GM21717 (cell line): ENCODE results near the gene SEMA6B.
"Not testable (repeated sequence)": the region's sequence is repeated elsewhere in the genome, so short reads cannot be mapped to it uniquely, and the experiment has no call there.

Experiments
- ATAC-seq: cut with Tn5 transposase; IDR thresholded peaks from one replicate; pipeline ENCODE4 v1.9.1; 2021; ENCODE audit warnings: mild to moderate bottlenecking, moderate library complexity; ENCODE audit not compliant: unreplicated experiment

SEMA6B gene

DNA sequence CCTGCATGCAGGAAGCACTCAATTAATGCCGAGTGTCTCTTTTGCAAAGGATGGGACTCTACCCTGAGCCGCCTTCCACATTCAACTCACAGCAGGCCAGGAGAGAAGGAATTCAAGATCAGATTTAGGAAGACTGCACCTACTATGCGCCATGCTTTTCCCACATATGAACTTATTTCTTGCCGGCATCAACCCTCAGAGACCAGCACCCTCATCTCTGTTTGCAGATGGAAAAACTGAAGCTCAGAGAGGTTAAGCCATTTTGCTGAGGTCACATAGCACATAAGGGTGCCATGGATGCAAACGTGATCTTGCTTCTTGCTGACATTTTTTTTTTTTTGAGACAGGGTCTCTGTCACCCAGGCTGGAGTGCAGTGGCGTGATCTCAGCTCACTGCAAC is 14.2 kb upstream of the SEMA6B start:
- no peak for ATAC-seq

DNA sequence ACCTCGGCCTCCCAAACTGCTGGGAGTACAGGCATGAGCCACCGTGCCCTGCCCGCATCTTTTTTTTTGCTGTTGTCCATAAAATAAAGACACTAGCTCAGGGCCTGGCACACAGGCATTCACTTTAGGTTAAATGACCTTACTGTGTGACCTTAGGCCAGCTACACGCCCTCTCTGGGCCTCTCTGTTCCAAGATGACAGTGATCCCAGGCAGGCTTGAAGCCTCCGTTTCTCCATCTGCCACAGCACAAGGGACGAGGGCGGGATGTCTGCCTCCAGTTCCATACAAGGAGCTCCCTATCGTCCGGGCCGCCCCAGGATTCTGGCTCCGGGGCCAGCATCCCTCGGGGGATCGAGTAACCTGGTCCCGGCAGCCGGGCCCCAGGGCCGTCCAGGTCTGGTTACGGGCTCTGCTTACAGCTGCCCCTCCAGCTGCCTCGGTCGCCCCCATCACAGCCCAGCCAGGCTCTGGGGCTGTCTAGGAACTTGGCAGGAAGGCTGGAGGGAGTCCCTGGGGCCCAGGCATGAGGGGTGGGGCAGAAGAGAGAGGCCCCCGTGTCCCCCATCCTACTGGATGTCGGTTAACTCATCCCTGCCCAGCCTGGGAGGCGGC is 11.9 kb upstream of the SEMA6B start:
- no peak for ATAC-seq

DNA sequence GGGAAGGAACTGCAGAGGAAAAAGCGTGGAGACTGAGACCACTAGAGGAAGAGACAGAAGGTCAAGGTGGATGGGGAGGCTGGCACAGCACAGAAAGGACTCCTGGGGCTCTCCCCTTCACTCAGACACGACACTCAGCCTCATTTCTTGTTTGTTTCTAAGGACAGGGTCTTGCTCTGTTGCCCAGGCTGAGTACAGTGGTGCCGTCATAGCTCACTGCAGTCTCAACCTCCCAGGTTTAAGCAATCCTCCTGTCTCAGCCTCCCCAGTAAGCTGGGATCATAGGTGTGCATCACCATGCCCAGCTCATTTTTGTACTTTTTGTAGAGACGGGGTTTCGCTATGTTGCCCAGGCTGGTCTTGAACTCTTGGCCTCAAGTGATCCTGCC is 11.4 kb upstream of the SEMA6B start:
- ATAC-seq, result no peak

DNA sequence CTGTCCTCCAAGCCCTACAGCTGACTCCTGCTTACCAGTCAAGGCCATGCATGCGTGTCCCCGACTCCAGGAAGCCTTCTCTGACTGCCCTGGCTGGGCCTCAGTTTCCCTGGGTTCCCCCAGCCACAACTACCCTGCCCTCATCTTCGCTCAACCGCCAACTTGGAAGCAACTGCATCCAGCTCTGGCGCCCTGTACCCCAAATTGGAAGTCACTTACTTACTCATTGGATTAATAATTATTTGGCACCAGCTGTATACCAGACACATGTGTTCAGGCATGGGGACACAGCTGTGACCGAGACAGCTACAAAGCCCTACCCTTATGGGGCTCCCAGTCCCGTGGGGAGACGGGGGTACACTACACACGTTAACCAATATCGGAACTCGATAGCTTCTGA is 10.9 kb upstream of the SEMA6B start:
- no peak for ATAC-seq

DNA sequence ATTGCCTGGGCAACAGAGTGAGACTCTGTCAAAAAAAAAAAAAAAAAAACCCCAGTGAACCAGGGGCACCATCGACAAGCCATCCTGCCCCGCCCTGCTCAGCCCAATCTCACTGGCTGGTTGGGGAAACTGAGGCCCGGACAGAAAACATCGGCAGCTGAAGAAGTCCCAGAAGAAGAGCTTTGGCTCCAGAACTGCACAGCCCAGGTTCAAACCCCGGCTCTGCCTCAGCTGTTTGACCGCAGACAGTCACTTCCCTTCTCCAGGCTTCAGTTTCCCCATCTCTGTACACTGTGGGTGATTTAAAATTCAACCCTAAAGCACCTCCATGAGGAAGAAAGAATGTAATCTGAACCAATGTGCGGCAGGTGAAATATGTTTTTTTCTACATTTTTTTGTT is 9.4 kb upstream of the SEMA6B start:
- ATAC-seq, result no peak

DNA sequence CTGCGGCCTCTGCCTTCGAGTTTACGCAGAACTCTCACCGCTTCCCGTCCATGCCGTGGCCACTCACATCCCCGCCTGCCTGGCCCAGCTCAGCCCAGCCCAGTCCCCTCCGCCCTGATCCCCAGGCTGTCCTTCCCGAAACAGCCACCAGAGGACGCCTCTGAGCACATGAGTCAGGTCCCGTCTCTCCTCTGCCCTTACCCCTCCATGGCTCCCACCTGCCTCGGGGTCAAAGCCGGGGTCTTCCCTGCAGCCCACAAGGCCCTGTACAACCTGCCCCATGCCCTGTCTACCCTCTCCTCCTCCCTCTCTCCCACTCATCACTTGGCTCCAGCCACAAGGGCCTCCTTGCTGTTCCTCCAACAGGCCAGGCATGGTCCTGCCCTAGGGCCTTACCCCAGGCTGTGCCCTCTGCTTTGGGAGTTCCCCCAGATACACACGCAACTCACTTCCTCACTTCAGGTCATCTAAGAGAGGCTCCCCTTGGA is 8.1 kb upstream of the SEMA6B start:
- ATAC-seq, result no peak

DNA sequence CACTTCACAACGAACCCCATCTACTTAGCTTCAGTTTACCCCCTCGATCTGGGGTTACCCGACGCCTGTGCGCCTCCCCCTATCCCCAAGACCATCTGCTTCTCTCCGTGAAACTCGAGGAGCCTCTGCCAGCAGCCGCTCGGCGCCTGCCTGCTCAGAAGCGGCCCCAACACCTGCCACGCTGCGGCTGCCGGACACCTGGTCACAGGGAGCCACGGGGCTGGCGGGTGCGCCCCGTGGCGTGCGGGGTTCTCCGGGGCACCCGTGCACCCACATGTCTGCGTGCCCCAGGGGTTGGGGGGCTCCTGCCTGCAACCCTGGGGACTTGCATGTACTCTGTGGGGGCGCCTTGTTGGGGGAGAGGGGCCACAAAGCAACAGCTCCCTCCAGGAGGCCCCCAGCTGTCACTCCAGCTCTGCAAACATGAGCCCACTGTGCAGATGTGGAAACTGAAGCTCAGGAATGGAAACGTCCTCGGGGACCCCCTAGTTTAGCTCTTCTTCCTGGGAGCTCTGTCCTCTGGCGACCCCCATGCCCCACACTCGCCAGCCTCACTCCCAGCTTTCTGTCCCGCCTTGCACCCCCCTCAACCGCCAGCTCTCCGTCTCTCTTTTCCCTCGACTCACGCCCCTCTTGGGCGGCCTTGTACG is 7.0 kb upstream of the SEMA6B start:
- ATAC-seq, result no peak

DNA sequence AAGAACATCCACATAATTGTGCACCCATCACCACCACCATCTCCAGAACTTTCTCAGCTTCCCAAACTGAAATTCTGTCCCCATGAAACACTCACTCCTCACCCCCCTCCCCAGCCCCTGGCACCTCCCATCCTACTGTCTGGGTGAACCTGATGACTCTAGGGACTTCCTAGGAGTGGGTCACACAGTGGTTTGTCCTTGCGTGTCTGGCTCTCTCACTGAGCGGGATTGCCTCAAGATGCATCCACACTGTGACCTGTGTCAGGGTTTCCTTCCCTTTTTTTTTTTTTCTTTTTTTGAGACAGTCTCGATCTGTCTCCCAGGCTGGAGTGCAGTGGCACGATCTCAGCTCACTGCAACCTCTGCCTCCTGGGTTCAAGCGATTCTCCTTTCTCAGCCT is 4.1 kb upstream of the SEMA6B start:
- not testable (repeated sequence) for ATAC-seq

DNA sequence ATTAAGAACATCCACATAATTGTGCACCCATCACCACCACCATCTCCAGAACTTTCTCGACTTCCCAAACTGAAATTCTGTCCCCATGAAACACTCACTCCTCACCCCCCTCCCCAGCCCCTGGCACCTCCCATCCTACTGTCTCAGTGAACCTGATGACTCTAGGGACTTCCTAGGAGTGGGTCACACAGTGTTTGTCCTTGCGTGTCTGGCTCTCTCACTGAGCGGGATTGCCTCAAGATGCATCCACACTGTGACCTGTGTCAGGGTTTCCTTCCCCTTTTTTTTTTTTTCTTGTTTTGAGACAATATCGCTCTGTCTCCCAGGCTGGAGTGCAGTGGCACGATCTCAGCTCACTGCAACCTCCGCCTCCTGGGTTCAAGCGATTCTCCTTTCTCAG is 2.6 kb upstream of the SEMA6B start:
- not testable (repeated sequence) for ATAC-seq

DNA sequence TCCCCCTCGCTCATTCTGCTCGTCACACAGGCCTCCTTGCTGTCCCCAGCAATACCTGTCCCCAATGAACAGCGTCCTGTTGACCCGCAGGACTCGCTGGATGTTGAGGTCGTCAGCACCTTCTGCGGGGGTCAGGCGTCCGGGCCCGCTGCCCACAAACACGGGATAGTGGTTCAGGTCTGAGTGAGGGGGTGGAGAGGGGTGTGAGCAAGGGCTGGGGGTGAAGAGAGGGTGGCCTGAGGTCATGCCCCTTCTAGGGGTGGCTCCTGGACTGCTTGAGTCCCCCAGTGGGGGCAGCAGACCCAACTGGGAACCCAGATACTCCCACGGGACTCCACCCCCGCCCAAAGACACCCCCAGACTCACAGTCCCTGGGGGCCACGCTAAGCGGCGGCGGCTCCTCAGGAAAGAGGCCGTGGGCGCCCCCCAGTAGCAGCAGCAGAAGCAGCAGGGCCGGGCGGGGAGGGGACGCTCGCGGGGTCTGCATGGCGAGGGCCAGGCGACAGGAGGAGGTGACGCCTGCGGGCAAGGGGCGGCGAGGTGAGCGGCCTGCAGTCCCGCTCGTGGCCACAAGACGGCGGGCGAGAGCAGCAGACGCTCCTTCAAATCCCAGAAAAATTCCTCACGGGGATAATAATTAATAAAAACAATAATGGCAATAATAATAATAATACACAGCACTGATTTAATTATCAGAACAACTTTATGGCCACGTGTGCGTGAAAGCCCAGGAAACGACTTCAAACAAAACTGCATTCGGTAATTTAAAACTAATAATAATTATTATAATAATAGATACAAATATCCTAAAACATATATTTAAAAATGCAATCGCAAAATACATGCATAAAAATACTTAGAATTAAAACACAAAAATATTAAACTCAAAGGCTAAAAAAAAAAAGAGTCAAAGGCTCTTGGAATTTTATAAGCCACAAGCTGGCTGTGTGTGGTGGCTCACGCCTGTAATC is 1.2 kb downstream of the SEMA6B start:
- ATAC-seq, result no peak

DNA sequence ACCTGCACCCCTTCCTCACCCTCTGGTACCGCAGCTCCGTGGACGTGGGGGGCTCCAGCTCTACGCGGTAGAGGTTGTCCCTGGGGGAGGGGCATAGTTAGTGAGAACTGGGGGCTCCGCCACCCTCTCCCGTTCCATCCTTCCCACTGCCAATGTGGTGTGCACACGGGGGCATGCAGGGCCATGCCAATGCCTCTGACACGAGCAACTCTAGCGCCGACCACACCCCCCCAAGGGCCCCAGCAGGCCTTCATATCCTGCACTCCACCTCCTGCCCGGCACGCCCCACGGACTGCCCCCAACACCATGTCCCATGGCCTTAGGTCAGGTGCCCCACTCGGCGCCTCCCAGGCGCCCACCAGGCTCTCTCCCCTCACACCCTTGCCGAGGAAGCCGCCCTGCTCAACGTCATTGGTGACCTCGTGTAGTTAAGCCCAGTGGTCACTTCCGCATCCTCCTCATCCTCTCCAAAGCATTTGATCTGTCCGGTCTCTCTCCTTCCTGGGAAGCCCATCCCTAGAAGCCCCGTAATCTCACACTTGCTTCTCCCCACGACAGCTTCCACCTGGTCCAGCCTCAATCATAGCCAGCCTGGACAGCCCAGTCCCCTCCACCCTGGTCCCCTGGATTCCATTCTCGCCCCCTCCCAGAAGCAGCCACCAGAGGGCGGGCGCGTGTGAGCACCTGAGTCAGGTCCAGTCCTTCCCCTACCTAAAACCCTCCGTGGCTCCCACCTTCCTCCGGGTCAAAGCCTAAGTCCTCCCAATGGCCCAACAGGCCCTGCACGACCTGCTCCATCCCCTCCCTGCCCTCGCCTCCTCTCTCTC is 2.1 kb downstream of the SEMA6B start:
- ATAC-seq, result no peak

DNA sequence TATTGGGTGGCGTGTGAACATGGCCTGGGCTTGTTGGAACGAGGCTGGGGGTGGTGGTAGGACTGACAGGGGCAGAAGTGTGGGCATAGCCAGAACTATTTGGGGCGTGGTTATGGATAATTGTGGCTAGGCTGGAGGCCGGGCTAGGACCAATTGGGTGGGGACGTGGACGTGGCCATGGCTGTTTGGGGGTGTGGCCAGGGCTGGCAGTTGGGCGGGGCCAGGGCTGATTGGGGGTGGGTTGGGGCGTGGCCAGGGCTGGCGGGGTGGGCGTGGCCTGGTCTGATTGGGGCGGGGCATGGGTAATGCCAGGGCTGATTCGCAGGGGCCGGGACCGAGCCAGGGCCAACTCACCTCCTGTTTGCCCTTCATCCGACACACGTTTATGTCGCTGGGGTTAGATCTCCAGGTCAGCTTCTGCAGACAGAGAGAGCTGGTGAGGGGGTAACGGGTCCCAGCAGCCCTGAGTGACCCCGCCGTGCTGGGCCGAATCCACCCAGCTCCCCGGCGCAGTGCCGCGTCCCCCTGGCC is 2.8 kb downstream of the SEMA6B start:
- ATAC-seq, result no peak

DNA sequence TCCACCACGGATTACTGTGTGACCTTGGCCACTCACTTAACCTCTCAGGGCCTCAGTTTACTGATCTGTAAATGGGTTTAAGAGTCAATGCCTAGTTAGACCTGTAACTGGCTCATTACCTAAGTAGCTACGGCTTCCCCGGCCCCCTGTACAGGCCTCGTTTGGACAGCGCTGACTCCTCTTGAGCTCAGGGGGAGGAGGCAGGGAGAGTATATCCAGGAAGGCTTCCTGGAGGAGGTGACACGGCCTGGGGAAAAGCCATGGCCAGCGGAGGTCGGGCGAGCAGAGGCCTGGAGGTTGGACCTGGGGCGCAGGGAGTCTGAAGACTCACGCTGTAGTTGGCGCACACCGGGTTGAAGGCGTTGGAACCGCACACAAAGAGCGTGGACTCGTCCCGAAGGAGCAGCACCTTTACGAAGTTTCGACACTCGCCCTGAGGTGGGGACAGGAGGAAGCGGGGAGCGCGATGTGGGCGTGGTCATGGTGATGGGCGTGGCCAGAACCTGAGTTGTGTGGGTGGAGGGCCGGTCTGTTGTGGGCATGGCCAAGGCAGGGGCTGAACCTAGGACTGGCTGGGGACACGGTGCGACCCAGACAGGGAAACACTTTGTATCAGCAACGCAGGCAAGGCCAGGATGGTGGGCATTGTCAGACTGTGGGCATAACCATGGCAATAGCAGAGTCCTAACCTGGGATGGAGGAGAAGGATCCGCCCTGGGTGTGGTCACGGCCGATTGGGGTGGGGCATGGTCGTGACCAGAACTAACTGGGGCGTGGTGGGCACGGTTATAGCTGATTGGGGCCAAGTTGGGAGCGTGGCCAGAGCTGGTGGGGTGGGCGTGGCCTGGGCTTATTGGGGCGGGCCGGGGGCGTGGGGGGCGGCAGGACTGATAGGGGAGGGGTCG is 3.6 kb downstream of the SEMA6B start:
- no peak for ATAC-seq

DNA sequence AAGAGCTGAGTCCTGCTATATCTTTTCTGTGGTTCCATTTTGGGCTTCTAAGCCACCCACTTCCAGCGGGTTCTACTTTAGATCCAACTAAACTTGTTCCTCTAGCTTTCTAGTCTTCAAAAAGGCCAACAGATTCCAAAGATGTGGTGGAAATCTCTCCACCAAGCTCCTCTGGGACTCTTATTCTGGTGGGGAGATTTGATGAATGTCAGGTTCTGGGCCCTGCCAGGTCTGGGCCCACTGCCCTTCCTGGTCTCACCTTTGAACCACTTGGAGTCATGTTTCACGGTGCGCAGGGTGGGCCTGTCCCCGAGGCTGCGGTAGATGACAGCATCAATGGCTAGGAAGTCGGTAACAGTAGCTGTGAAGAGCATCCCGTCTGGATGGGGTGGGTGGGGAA is 4.8 kb downstream of the SEMA6B start:
- no peak for ATAC-seq

DNA sequence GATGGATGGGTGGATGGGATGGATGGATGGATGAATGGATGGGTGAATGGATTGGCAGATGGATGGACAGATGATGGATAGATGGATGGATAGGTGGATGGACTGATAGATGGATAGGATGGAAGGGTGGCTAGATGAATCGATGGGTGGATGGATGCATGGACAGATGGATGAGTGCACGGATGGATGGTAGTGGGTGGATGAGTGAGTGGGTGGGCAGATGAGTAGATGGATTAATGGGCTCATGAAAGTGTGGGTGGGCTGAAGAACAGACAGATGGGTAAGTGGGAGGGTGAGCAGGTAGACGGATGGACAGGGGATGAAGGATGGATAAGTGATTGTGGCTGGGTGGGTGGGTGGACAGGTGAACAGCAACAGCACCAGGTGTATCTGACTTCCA is 5.7 kb downstream of the SEMA6B start:
- no peak for ATAC-seq

DNA sequence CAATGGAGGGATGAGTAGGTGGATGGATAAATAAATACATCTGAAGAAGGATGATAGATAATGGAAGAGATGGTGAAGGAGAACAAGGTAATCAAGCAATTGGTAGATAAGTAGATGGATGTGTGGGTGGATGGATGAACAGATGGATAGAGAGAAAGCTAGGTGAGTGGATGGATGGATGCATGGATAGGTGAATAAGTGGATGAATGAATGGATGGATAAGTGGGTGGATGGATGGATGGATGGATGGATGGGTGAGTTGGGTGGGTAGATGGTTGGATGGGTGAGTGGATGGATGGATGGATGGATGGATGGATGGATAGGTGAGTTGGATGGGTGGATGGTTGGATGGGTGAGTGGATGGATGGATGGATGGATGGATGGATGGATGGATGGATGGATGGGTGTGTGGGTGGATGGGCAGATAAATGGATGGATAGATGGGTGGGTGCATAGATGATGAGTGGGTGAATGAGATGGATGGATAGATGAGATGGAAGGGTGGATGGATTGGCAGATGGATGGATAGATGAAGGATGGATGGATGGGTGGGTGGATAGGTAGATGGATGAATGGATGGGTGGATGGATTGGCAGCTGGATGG is 6.3 kb downstream of the SEMA6B start:
- ATAC-seq, result no peak

DNA sequence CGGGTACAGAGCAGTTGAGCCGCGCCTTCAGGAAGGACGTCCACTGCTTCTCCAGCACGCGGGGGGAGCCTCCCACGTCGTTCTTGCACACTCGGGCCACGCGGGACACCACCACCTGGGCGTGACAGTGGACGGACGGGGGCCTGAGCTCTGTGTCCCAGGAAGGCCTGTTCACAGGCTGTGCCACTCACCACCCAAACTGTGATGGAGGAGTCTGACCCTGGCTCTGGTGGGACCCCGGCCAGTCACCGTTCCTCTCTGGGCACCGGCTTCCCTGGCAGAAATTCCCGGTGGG is 7.0 kb downstream of the SEMA6B start:
- no peak for ATAC-seq

DNA sequence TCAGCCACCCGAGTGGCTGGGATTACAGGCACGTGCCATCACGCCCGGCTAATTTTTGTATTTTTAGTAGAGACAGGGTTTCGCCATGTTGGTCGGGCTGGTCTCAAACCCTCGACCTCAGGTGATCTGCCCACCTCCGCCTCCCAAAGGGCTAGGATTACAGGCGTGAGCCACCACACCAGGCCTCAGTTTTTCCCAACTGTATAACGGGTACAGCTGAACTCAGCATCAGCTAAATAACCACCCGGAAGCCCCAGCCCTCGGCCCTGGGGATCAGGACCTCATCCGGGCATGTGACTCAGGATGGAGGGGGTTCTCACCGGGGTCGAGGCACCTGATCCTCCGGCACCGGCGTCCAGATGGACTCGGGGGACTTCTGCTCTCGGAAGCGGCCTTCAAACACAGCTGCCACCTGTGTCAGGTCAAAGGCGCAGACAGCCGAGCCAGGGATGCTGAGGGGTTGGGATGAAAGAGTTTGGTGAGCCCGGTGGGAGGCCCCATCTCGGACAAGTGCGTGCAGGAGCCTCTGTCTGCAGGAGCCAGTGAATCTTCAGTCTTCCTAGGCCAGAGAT is 8.9 kb downstream of the SEMA6B start:
- ATAC-seq, result no peak

DNA sequence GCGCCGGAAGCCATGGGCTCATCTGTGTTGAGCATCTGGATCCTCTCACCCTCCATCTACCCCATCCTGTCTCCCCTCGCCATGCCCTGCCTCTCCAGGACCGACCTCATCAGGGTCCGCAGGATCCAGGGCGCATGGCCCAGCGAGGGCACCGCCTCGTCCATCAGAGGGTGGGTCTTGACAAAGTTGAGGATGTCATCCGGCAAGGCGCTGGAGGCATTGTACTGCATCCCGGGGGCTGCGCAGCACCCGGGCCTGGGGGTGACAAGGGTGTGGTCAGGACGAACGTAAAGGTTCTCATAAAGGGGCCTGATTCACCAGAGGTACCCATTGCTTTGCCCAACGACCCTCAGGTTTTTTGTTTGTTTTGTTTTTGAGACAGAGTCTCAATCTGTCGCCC is 9.5 kb downstream of the SEMA6B start:
- ATAC-seq, result no peak
